Testis (tissue), 2 donors: Measurements from ENCODE around the gene ARSJ.

ENCODE experiments used
- POLR2A ChIP-seq: fragments of 450-650 bp; IDR thresholded peaks from one replicate; pipeline ENCODE4 v1.6.1; 2017; ENCODE audit warnings: antibody characterized with exemption, mild to moderate bottlenecking, moderate library complexity
- TF ChIP-seq, protein P1 (sequence below), 3 experiments: fragments of 450-650 bp in 2 of 3; fragments of 200-600 bp in 1 of 3; sonication (generic) in 1 of 3; IDR thresholded peaks; one replicate each; pipeline ENCODE4 v1.5.1; 2016 to 2019; ENCODE audit warnings: antibody characterized with exemption in 3 of 3, mild to moderate bottlenecking in 2 of 3, moderate library complexity in 1 of 3

DNA sequence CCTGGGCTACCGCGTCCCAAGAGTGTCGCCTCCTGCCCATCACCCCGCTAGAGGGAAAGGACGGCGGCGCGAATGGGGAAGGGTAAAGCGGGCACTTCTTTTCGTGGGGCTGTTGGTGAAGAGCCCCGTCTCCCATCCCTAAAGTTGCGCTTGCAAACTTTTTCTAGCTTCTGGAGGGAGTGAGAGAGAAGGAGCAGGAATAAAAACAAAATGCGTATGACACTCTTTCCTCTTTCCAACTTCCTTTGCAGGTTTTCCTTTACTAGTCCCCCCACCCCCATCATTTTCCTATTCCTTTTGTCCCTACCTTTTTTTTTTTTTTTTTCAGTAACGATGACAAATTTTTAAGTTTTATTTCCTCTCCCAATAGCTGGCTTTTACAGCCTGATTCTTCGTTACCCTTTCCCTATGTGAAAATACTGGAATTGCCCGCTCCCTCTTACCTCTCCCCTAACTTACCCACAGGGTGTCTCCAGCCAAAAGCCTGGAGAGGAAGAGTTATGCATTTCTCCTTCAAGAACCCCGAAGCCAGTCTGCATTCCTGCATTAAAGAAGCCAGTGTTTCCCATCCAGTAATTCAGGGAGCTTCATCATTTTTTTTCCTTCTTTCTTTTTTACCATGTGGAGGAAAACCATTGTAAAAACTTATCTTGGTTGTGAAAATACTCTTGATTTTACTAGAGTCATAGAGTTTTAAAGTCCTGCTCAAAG, 613 bp upstream of the ARSJ start:
- TF ChIP-seq, protein P1, sequence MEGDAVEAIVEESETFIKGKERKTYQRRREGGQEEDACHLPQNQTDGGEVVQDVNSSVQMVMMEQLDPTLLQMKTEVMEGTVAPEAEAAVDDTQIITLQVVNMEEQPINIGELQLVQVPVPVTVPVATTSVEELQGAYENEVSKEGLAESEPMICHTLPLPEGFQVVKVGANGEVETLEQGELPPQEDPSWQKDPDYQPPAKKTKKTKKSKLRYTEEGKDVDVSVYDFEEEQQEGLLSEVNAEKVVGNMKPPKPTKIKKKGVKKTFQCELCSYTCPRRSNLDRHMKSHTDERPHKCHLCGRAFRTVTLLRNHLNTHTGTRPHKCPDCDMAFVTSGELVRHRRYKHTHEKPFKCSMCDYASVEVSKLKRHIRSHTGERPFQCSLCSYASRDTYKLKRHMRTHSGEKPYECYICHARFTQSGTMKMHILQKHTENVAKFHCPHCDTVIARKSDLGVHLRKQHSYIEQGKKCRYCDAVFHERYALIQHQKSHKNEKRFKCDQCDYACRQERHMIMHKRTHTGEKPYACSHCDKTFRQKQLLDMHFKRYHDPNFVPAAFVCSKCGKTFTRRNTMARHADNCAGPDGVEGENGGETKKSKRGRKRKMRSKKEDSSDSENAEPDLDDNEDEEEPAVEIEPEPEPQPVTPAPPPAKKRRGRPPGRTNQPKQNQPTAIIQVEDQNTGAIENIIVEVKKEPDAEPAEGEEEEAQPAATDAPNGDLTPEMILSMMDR (IDR thresholded peaks at IDR 0.05), result no peak
- TF ChIP-seq POLR2A, result no peak
